ENCODE measurements around the gene SUPT3H.

The SUPT3H gene

GRCh38 chr6:45094831-45095230, 282.9 kb downstream of the SUPT3H start:
- no peak overlapping the region for H3K4me3 ChIP-seq (ENCODE audit: low read depth, low read length)
- TF ChIP-seq, protein P1, sequence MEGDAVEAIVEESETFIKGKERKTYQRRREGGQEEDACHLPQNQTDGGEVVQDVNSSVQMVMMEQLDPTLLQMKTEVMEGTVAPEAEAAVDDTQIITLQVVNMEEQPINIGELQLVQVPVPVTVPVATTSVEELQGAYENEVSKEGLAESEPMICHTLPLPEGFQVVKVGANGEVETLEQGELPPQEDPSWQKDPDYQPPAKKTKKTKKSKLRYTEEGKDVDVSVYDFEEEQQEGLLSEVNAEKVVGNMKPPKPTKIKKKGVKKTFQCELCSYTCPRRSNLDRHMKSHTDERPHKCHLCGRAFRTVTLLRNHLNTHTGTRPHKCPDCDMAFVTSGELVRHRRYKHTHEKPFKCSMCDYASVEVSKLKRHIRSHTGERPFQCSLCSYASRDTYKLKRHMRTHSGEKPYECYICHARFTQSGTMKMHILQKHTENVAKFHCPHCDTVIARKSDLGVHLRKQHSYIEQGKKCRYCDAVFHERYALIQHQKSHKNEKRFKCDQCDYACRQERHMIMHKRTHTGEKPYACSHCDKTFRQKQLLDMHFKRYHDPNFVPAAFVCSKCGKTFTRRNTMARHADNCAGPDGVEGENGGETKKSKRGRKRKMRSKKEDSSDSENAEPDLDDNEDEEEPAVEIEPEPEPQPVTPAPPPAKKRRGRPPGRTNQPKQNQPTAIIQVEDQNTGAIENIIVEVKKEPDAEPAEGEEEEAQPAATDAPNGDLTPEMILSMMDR (IDR thresholded peaks at IDR 0.05; ENCODE audit: low read depth, low read length), result no peak

GRCh38 chr6:45092135-45092534, 285.6 kb downstream of the SUPT3H start:
- TF ChIP-seq, protein P1 (IDR thresholded peaks at IDR 0.05; ENCODE audit: low read depth, low read length), result no peak
- no peak overlapping the region for H3K4me3 ChIP-seq (ENCODE audit: low read depth, low read length)

DNA sequence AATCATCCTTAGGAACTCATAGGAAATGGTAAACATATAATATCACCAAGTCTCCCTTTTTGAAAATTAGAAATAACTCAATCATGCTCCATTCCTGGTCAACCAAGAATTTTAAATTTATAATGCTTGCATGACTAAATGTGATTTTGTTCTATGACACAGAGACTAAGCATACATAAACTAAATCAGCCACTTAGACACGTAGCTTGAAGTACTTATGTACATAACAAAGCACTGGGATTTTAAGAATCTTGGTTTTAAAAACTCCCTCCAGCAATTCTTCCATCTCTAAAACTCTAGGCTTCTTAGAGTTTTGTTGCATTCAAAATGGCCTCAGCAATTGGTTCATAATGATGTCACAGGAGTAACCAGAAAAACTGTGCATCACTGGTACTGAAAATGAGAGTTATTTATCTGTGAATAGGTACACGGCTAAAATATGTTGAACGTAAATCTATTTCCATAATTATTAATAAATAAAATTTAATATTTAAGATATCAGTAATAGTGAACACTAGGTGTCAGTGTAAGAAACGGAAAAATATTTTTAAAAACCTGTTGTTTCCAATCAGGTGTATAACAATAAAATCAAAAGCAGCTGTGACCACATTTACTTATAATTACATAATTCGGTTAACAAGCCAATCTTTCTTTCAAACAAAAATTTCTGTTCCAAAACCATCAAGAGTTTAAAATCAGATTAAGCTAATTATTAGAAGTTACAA, 291.2 kb downstream of the SUPT3H start:
- H3K4me3 ChIP-seq (ENCODE audit: low read depth, low read length), result no peak overlapping the region
- TF ChIP-seq, protein P1 (IDR thresholded peaks at IDR 0.05; ENCODE audit: low read depth, low read length), result no peak

DNA sequence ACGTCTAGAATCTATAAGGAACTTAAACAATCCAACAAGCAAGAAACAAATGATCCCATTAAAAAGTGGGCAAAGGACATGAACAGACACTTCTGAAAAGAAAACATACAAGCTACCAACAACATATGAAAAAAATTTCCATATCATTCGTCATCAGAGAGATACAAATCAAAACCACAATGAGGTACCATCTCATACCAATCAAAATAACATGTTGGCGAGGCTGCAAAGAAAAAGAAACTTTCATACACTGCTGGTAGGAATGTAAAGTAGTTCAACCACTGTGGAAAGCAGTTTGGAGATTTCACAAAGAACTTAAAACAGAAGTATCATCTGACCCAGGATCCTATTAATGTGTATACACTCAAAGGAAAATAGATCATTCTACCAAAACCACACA, 293.5 kb downstream of the SUPT3H start:
- no peak overlapping the region for H3K4me3 ChIP-seq (ENCODE audit: low read depth, low read length)
- TF ChIP-seq, protein P1 (IDR thresholded peaks at IDR 0.05; ENCODE audit: low read depth, low read length), result no peak

GRCh38 chr6:45082091-45082490, 295.6 kb downstream of the SUPT3H start:
- no peak overlapping the region for H3K4me3 ChIP-seq (ENCODE audit: low read depth, low read length)
- TF ChIP-seq, protein P1 (IDR thresholded peaks at IDR 0.05; ENCODE audit: low read depth, low read length), result no peak

DNA sequence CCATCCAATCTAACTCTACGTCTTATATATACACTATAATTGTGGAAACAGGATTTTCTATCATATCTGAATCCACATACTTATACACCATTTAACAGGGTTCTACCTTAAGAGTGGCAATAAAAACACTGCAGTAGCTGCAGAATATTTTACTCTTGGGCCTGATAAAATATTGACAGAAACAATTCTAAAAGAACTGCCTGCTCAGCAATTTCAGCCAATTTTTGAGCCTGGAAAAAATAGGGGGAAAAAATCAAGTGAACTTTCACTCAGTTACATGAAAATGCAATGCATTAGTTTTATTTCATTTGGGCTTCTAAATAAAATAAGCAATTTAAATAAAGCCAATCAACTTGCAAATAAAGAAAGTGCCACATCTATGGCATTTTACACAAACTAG, 296.1 kb downstream of the SUPT3H start:
- TF ChIP-seq, protein P1 (IDR thresholded peaks at IDR 0.05; ENCODE audit: low read depth, low read length), result no peak
- H3K4me3 ChIP-seq (ENCODE audit: low read depth, low read length), result no peak overlapping the region

- TF ChIP-seq, protein P1 (IDR thresholded peaks at IDR 0.05; ENCODE audit: low read depth, low read length), result no peak
- no peak overlapping the region for H3K4me3 ChIP-seq (ENCODE audit: low read depth, low read length)
Observed at GRCh38 chr6:45078432-45078831, 299.3 kb downstream of the SUPT3H start.

Data from WI38 (cell line).